ENCODE measurements around the gene LLGL1.

The LLGL1 gene

GRCh38 chr17:18230288-18231141 is 5.1 kb downstream of the LLGL1 start:
- no peak for DNase-seq

GRCh38 chr17:18231164-18231563 is 5.7 kb downstream of the LLGL1 start:
- no peak for DNase-seq

- DNase-seq, result no peak
These were observed 8.5 kb downstream of the LLGL1 start for GRCh38 chr17:18233803-18234518.

GRCh38 chr17:18234853-18235380 is 9.5 kb downstream of the LLGL1 start:
- no peak for DNase-seq

- DNase-seq, result no peak
These were observed 10.4 kb downstream of the LLGL1 start for GRCh38 chr17:18235743-18236256.

GRCh38 chr17:18236494-18236893 is 11.1 kb downstream of the LLGL1 start:
- no peak for DNase-seq

- no peak for DNase-seq
These were observed 12.0 kb downstream of the LLGL1 start for GRCh38 chr17:18237461-18237860.

GRCh38 chr17:18238299-18238698 is 12.9 kb downstream of the LLGL1 start:
- DNase-seq, result no peak

GRCh38 chr17:18240449-18240848 is 15.0 kb downstream of the LLGL1 start:
- DNase-seq, result no peak

GRCh38 chr17:18241229-18241871 is 15.9 kb downstream of the LLGL1 start:
- DNase-seq, result no peak

- no peak for DNase-seq
These were observed 19.8 kb downstream of the LLGL1 start for GRCh38 chr17:18245038-18245776.

GRCh38 chr17:18246109-18246725 is 20.8 kb downstream of the LLGL1 start:
- no peak for DNase-seq

- DNase-seq, result peak; percentile 10
These were observed 21.6 kb downstream of the LLGL1 start for GRCh38 chr17:18246880-18247612.

- DNase-seq, result no peak
These were observed 22.2 kb downstream of the LLGL1 start for GRCh38 chr17:18247613-18248001.

GRCh38 chr17:18248300-18248731 is 22.9 kb downstream of the LLGL1 start:
- peak; percentile 27 for DNase-seq

GRCh38 chr17:18248811-18249210 is 23.4 kb downstream of the LLGL1 start:
- no peak for DNase-seq

GRCh38 chr17:18250259-18250658 is 24.8 kb downstream of the LLGL1 start:
- no peak for DNase-seq

GRCh38 chr17:18250708-18251107 is 25.3 kb downstream of the LLGL1 start:
- DNase-seq, result no peak

- no peak for DNase-seq
These were observed 25.8 kb downstream of the LLGL1 start for GRCh38 chr17:18251204-18251603.

- DNase-seq, result no peak
These were observed 26.7 kb downstream of the LLGL1 start for GRCh38 chr17:18252160-18252559.

- DNase-seq, result no peak
These were observed 27.9 kb downstream of the LLGL1 start for GRCh38 chr17:18253187-18253884.
